Panc1 (cell line): ENCODE results near the gene SKIC3.

ENCODE experiments used
- CTCF ChIP-seq: fragments of 450-650 bp; IDR thresholded peaks from 2 replicates; pipeline ENCODE4 v1.5.1; 2017; ENCODE audit warnings: mild to moderate bottlenecking
- POLR2AphosphoS5 ChIP-seq: IDR thresholded peaks from 2 replicates; pipeline ENCODE4 v1.6.1; 2012; ENCODE audit warnings: mild to moderate bottlenecking, low read depth, low read length, moderate library complexity
- TF ChIP-seq, protein P1 (sequence below), 2 experiments: IDR thresholded peaks; 2 replicates each; pipeline ENCODE4 v1.6.1; 2011 to 2012; ENCODE audit warnings: low read depth in 2 of 2, control low read depth in 1 of 2, low read length in 1 of 2, mild to moderate bottlenecking in 1 of 2, moderate library complexity in 1 of 2; ENCODE audit not compliant: insufficient read depth in 1 of 2

GRCh38 chr5:95528565-95528964 lies 26.2 kb downstream of the SKIC3 start:
- TF ChIP-seq CTCF, result no peak
- TF ChIP-seq POLR2AphosphoS5, result no peak
- TF ChIP-seq, protein P1, sequence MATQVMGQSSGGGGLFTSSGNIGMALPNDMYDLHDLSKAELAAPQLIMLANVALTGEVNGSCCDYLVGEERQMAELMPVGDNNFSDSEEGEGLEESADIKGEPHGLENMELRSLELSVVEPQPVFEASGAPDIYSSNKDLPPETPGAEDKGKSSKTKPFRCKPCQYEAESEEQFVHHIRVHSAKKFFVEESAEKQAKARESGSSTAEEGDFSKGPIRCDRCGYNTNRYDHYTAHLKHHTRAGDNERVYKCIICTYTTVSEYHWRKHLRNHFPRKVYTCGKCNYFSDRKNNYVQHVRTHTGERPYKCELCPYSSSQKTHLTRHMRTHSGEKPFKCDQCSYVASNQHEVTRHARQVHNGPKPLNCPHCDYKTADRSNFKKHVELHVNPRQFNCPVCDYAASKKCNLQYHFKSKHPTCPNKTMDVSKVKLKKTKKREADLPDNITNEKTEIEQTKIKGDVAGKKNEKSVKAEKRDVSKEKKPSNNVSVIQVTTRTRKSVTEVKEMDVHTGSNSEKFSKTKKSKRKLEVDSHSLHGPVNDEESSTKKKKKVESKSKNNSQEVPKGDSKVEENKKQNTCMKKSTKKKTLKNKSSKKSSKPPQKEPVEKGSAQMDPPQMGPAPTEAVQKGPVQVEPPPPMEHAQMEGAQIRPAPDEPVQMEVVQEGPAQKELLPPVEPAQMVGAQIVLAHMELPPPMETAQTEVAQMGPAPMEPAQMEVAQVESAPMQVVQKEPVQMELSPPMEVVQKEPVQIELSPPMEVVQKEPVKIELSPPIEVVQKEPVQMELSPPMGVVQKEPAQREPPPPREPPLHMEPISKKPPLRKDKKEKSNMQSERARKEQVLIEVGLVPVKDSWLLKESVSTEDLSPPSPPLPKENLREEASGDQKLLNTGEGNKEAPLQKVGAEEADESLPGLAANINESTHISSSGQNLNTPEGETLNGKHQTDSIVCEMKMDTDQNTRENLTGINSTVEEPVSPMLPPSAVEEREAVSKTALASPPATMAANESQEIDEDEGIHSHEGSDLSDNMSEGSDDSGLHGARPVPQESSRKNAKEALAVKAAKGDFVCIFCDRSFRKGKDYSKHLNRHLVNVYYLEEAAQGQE (IDR thresholded peaks at IDR 0.05; ENCODE audit: insufficient read depth in 1 of 2, low read depth in 2 of 2, low read length in 1 of 2), result no peak
